GM10248 (cell line): ENCODE results near the gene SEPHS1.
"Not testable (repeated sequence)": the region's sequence is repeated elsewhere in the genome, so short reads cannot be mapped to it uniquely, and the experiment has no call there.

Experiments used
- CTCF ChIA-PET: fragments of 300-600 bp; sonication (Branson Sonifier 250); formaldehyde crosslinking; extraction: SDS; loops from one replicate; lab custom pipeline; 2021; ENCODE audit warnings: antibody characterized with exemption; lab: Yijun Ruan, JAX
- POLR2A ChIA-PET: fragments of 350-650 bp; sonication (Branson Sonifier 250); formaldehyde crosslinking; extraction: SDS; loops from one replicate; lab custom pipeline; 2020; ENCODE audit warnings: antibody characterized with exemption; lab: Yijun Ruan, JAX
- DNase-seq: peaks from one replicate; pipeline ENCODE4 v3.0.0; 2012; ENCODE audit errors: extremely low spot score
- TF ChIP-seq, protein P1 (sequence below): IDR thresholded peaks from 2 replicates; pipeline ENCODE4 v1.5.1; 2012; ENCODE audit warnings: mild to moderate bottlenecking, low read depth; ENCODE audit errors: extremely low read depth, missing control alignments, control extremely low read depth

The SEPHS1 gene

DNA sequence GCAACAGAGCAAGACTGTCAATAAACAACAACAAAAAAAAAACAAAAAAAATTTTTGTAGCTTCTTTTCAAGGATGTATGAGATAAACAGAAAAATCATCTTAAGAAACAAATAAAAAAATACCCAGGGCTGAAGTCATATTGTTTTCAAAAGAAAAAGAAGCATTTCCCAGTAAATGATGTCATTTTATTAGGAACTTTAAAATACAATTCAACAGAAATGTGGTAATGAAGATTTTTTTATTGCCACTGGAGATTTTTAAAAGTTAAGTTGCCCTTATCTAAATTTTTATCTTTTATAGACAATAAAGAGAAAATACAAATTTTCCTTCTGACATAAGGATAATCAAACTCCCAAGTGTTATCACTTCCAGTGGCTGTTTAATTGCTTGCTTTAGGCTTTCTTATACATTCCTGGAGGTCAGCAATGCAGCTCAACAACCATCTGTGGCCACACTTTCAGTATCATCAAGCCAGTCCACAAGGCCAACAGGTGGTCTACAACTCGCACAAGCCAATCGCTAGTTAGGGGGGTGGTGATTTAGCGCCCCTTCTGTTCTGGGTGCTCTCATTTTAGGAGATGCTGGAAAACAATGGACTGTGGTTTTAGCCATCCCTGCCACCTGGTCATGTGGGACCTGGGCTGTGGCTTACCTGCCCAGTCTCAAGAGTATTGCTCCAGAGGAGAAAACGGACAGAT, 10.8 kb downstream of the SEPHS1 start:
- TF ChIP-seq, protein P1, sequence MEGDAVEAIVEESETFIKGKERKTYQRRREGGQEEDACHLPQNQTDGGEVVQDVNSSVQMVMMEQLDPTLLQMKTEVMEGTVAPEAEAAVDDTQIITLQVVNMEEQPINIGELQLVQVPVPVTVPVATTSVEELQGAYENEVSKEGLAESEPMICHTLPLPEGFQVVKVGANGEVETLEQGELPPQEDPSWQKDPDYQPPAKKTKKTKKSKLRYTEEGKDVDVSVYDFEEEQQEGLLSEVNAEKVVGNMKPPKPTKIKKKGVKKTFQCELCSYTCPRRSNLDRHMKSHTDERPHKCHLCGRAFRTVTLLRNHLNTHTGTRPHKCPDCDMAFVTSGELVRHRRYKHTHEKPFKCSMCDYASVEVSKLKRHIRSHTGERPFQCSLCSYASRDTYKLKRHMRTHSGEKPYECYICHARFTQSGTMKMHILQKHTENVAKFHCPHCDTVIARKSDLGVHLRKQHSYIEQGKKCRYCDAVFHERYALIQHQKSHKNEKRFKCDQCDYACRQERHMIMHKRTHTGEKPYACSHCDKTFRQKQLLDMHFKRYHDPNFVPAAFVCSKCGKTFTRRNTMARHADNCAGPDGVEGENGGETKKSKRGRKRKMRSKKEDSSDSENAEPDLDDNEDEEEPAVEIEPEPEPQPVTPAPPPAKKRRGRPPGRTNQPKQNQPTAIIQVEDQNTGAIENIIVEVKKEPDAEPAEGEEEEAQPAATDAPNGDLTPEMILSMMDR, result no peak
- DNase-seq, result no peak
- ChIA-PET CTCF (interaction anchor here (1.2 to 1.4 kb wide), 2 partner anchors 14 to 15 kb away, joined by 3 read pairs; no protein-coding TSS in a partner anchor), POLR2A (no interaction called here)

DNA sequence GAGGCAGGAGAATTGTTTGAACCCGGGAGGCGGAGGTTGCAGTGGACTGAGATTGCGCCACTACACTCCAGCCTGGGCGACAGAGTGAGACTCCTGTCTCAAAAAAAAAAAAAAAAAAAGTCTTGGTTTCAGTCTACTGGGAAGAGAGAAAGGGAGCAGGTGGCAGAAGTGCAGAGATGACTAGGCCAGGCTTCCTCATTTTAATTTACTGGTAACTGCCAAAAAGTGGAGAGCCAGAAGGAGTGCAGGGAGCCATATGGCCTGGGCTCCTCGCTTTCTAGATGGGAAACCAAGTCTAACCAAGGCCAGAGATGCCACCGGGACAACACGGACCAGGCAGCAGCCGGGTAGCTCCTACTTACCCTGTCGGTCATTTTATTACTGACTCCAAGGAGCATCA, 12.2 kb downstream of the SEPHS1 start:
- ChIA-PET CTCF (interaction anchor here (1.2 to 1.6 kb wide), 2 partner anchors 13 to 32 kb away, joined by 3 to 5 read pairs; no protein-coding TSS in a partner anchor), POLR2A (no interaction called here)
- TF ChIP-seq, protein P1, result no peak
- DNase-seq, result peak; percentile 63

DNA sequence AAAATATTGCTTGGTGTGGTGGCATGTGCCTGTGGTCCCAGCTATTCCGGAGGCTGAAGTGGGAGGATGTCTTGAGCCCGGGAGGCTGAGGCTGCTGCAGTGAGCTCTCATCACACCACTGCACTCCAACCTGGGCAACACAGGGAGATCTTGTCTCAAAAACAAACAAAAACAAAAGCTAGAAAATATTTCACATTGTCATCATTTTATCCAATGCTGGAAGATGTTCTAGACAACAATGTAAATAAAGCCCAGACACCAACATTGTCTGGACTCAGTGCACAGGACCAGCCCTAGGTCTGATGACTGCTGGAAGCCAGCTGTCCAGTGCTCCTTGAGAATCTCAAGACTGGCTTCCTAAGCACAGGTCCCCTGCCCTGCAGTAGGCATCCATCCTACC, 13.5 kb downstream of the SEPHS1 start:
- no peak for DNase-seq
- CTCF ChIA-PET, result interaction anchor here (1.0 to 1.6 kb wide), 3 partner anchors 19 to 32 kb away, joined by 3 to 5 read pairs (median 5); no protein-coding TSS in a partner anchor
- POLR2A ChIA-PET, result interaction anchor here (0.8 kb wide), 1 partner anchor 13 kb away, joined by 3 read pairs; no protein-coding TSS in a partner anchor
- TF ChIP-seq, protein P1, result no peak

DNA sequence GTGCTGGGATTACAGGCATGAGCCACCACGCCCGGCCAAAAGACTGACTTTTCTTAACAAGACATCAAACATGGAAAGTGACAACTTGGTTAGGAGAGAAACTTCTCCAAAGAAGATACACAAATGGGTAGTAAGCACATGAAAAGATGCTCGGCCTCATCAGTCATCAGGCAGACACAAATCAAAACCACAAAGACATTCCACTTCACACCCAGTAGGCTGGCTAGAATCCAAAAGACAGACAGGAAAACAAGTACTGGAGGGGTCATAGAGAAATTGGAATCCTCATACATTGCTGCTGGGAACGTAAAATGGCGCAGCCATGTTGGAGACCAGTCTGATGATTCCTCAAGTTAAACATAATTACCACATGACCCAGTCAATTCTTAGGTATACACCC, 16.4 kb downstream of the SEPHS1 start:
- TF ChIP-seq, protein P1, result no peak
- no peak for DNase-seq
- ChIA-PET CTCF (no interaction called here), POLR2A (no interaction called here)

DNA sequence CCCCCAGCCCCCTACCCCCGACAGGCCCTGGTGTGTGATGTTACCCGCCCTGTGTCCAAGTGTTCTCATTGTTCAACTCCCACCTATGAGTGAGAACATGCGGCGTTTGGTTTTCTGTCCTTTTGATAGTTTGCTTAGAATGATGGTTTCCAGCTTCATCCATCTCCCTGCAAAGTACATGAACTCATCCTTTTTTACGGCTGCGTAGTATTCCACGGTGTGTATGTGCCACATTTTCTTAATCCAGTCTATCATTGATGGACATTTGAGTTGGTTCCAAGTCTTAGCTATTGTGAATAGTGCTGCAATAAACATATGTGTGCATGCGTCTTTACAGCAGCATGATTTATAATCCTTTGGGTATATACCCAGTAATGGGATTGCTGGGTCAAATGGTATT, 17.1 kb downstream of the SEPHS1 start:
- DNase-seq, POLR2A ChIA-PET: not testable (repeated sequence)
- CTCF ChIA-PET, result interaction anchor here (1.0 to 1.2 kb wide), 2 partner anchors 12 to 21 kb away, joined by 3 to 5 read pairs; no protein-coding TSS in a partner anchor

DNA sequence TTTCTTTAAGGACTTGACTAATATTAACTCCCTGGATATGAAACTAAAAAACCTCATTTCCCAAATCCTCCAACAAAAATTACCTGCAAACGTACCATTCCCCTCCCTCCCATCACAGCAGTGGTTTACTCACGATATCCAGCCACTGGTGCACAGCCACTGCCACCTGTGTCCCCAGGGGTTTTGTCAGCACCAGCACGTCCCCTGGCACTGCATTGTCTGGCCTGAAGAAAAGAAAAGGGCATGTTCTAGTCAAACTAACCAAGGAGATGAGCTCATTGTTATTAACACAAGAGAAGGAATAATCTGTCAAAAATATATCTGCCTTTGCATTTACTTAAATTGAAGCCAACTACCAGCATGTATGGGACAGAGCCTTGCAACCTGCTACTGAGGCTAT, 18.5 kb downstream of the SEPHS1 start:
- CTCF ChIA-PET, result interaction anchor here (0.9 to 1.6 kb wide), 4 partner anchors 20 to 145 kb away, joined by 3 to 5 read pairs (median 3); no protein-coding TSS in a partner anchor
- DNase-seq, result no peak
- TF ChIP-seq, protein P1, result no peak
- POLR2A ChIA-PET, result no interaction called here

DNA sequence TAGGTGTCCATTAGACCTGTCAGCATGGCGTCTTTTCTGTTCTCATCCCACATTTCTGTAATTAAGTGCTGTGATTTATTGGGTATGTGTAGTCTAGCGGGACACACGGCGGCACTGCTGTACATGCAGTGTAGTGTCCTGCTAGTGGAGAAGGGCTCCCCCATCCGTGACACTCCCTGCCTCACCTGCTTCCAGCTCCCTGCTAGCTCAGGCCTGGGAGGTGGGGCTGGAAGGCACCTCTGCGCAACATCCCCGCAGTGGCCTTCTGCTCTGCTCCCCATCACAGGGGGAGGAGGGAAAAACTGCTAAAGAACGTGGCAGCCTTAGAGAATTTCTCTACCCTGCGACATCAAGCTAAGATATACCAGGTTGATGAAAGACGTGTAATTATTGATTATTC, 19.5 kb downstream of the SEPHS1 start:
- ChIA-PET CTCF (interaction anchor here (0.9 to 1.3 kb wide), 4 partner anchors 11 to 144 kb away, joined by 3 read pairs; no protein-coding TSS in a partner anchor), POLR2A (no interaction called here)
- no peak for DNase-seq
- TF ChIP-seq, protein P1, result no peak
